ENCODE data around the gene NDUFS6.
"Not testable (repeated sequence)": the region's sequence is repeated elsewhere in the genome, so short reads cannot be mapped to it uniquely, and the experiment has no call there.

Gene NDUFS6

GRCh38 chr5:1784197-1785050 is 16.8 kb upstream of the NDUFS6 start:
- no peak for DNase-seq

- DNase-seq = no peak
Measured at GRCh38 chr5:1785062-1785461, 16.1 kb upstream of the NDUFS6 start.

DNA sequence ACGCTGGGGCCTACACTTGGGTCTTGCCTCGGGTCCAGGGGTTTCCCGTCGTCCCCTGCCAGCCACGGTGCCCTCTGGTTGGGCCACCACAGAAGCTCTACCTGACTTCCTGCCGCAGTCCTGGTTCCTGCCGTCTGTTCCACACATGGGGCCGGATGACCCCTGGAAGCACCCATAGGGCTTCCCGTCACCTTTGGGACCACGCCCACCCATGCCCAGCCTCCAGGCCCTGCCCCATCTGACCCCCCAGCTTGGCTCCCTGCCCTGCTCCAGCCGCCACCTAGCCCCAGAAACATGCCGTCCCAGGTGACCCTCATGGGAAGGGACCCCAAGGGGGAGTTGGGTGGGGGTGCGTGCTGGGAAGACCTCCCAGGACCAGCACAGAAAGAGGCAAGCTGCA is 15.2 kb upstream of the NDUFS6 start:
- DNase-seq = no peak

DNA sequence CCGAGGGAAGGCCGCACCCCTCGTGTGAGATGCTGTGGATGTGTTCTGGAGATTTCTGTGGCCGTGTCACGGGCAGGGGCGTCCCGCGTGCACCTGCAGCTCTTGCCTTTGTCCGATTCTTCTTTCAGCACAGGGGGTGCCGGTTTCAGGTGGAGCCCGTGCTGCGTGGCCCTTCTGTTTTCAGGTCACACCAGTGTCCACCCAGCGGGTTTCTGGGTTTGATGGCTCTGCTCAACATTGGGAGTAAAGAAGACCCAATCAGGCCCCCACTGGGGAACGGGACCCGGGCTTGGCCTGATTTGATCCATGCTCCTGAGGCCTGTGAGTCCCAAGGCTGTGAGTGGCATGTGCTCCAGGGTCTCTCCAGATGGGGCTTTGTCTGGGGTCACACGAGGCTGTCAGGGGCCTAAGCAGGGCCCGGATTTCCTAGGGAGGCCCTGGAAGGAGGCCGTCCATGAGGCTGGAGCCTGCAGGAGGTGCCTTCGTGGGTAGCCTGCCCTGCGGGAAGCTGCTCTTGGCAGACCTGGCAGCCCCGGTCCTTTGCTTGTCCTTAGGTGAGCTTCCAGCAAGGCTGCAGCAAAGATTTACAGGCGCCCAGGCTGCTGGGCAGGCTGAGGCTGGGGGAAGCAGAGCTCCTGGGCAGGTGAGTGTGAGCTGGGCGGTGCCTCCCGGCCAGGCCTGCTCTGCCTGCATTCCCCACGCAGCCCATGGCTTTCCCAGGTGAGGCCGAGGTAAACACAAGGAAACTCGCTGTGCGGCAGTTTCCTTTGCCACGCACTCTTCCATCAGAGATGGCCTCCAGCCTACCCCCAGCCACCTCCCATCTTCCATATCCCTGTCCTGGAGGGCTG is 14.4 kb upstream of the NDUFS6 start:
- DNase-seq = no peak

GRCh38 chr5:1787472-1788047 is 13.6 kb upstream of the NDUFS6 start:
- DNase-seq = no peak

DNA sequence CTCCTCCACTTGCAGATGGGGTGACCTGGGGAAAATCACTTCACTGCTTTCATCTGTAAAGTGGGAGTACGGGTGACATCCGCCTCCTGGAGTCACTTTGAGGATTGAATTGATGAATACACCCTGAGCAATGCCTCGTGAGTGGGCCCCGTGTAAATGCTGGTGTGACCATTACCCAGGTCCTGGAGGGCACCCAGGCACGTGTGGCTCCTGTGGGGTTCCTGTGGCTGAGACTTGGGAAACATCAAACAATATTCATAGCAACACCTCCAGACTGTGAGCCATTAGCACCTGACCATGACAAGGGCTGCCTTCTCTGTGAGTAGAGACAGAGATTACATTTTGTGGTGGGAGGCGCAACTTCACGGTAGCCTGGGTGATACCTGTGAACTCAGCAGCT is 13.0 kb upstream of the NDUFS6 start:
- DNase-seq = no peak

DNA sequence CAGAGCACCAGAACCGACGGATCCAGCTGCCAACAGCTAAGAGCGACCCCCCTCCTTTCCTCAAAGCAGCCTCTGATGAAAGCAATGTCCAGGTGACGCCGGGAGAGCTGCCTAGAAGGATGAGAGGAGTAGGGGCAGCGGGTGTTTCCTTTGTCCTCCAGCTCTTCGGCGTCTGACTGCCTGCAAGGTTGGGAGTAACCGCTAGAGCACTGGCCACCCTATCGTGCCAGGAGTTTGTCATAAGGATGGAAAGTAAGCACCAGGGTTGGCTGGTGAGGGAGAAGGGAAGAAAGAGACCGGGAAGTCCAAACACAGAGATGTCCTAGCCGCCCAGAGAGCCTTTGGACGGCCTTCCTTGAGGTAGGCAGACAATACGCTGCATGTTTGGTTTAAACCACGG is 12.4 kb upstream of the NDUFS6 start:
- no peak for DNase-seq

GRCh38 chr5:1789438-1789833 is 11.8 kb upstream of the NDUFS6 start:
- DNase-seq = not testable (repeated sequence)

GRCh38 chr5:1789834-1790471 is 11.3 kb upstream of the NDUFS6 start:
- no peak for DNase-seq

DNA sequence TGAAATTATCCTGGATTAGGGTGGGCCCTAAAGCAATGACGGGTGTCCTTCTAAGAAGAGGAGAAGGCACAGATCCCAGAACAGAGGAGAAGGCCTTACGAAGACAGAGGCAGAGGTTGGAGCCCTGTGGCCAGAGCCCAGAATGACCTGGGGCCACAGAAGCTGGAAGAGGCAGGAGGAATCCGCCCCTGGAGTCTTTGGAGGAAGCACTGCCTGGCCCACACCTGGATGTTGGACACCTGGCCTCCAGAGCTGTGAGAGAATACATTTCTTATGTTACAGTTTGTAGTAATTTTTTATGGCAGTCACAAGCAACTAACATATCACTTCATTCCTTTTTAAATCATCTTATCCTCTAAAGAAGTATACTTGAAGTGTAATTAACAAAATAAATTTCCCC is 10.0 kb upstream of the NDUFS6 start:
- DNase-seq = no peak

DNA sequence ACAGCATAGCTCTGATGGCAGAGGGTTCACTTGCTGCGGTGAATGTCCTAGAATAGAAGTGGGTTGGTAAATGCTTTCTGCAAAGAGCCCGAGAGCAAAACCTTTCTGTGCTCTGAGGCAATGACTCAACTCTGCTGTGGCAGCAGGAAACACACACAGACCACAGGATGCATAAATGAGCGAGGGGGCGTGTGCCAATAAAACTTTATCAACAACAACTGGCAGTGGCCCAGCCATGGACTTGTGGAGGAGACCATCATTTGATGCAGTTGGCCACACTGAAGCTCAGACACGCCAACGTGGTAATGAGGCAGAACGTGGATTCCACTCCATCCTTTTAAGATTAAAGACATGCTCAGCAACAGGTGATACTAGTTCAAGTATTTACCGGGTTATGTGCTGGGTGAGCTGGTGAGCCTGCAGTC is 8.4 kb upstream of the NDUFS6 start:
- DNase-seq = no peak

- DNase-seq = no peak
Measured at GRCh38 chr5:1793301-1793740, 7.9 kb upstream of the NDUFS6 start.

- DNase-seq = no peak
Measured at GRCh38 chr5:1793966-1794900, 7.0 kb upstream of the NDUFS6 start.

DNA sequence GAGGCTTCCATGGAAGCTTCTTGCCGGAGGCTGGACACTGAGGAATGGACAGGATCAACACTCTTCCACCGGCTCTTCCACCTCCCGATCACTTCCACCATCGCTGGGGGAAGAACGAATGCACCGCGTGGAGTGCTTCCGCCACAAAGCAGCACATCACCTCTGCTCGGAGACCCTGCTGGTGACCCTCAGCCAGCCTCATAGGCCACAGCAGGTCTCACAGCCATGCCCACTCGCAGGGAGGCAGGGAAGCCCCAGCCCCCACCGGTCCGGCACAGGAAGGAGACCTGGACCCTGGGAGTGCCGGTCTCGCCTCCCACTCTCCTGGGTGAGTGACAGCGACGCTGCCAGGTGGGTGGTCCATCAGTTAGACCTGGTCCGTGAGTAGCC is 6.3 kb upstream of the NDUFS6 start:
- DNase-seq = no peak

- no peak for DNase-seq
Measured at GRCh38 chr5:1795506-1795905, 5.7 kb upstream of the NDUFS6 start.

GRCh38 chr5:1795931-1796330 is 5.3 kb upstream of the NDUFS6 start:
- no peak for DNase-seq

DNA sequence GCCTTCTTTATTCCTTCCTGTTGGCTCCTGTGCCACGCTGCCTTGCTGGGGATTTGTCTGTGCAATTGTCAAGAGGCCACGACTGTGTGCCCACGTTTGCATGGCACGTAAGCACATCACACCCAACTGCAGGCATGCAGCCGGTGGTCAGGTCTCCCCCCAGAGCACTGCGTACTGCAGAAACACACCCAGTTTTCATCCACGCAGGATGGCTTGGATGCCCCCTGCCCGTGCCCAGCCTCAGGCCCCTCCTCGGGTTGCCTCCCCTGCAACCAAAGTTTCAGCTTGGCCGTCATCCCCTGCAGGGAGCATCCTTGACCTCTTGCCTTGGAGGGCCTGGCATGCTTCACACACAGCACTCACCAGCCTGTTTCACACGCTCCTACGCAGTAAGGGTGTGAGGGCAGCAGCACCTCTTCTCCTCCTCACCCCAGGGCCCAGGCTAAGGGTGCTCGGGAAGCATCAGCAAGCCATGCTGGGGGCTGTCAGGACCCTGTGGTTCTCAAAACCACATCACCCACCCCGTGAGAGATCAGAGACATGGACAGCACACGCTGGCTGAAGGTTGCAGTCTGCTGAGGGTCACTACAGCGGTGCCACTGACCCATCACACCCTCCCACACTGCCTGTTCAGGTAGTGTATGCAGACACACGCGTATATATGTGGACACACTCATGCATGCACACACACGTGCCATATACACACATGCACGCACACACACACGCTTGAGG is 4.7 kb upstream of the NDUFS6 start:
- no peak for DNase-seq

- no peak for DNase-seq
Measured at GRCh38 chr5:1797103-1797800, 4.0 kb upstream of the NDUFS6 start.

GRCh38 chr5:1797855-1798254 is 3.4 kb upstream of the NDUFS6 start:
- DNase-seq = no peak

DNA sequence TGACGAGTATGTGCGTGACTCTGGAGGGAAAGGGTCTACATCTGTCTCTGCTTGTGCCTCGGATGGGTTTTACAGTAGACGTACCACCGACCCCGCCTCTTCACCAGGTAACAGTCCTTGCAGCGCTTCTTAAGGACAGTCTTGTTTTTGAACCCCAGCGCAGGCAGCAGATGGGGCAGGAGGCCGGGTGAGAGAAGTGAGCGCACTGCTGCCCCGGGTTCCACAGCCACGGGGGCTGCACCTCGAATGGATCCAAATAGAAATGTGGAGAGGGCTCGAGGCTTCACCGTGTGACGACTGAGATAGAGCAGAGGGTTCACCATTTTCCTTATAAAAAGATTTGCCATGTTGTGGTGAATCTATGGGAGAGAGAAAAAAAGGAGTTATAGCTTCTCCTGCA is 2.6 kb upstream of the NDUFS6 start:
- not testable (repeated sequence) for DNase-seq

Data from NCI-H1048 (cell line).